Measurements from ENCODE around the gene ATXN7L2.

The ATXN7L2 gene

DNA sequence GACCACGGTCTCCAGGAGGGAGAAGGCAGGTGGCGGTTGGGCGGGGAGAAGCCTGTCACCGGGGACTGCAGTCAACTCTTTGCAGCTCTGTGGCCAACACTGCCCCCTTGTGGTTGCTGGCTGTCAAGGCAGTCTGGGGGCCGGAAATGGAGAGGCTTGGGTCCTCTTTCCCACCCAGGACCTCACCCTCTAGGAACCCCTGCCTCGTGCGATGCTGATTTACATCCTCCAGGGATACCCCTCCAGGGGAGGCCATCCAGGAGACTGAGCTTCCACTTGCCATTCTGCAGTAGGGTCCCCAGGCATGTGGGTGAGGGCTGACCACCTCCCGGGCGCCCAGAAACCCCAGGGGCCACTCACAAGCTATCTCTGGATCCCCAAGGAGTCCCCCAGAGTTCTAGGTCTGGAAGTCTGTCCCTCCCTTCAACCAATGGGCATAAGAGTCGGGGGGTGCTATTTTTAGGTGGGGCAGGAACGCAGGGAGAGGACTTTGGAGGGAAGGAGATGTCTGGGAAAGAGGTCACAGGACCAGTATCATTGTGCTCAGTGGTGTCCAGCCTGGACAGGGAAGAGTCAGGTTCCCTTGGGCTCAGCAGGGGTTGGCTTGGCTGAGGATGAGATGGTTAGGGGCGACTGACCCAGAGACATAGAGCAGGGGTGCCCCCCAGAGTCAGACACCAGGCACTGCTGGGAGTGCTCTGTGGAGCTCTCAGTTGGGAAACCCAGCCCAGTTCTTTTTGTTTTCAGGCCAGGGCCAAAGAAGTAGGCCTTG lies 48.8 kb downstream of the ATXN7L2 start (continued):
- TF ChIP-seq, protein P1, sequence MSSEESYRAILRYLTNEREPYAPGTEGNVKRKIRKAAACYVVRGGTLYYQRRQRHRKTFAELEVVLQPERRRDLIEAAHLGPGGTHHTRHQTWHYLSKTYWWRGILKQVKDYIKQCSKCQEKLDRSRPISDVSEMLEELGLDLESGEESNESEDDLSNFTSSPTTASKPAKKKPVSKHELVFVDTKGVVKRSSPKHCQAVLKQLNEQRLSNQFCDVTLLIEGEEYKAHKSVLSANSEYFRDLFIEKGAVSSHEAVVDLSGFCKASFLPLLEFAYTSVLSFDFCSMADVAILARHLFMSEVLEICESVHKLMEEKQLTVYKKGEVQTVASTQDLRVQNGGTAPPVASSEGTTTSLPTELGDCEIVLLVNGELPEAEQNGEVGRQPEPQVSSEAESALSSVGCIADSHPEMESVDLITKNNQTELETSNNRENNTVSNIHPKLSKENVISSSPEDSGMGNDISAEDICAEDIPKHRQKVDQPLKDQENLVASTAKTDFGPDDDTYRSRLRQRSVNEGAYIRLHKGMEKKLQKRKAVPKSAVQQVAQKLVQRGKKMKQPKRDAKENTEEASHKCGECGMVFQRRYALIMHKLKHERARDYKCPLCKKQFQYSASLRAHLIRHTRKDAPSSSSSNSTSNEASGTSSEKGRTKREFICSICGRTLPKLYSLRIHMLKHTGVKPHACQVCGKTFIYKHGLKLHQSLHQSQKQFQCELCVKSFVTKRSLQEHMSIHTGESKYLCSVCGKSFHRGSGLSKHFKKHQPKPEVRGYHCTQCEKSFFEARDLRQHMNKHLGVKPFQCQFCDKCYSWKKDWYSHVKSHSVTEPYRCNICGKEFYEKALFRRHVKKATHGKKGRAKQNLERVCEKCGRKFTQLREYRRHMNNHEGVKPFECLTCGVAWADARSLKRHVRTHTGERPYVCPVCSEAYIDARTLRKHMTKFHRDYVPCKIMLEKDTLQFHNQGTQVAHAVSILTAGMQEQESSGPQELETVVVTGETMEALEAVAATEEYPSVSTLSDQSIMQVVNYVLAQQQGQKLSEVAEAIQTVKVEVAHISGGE (tag by site-specific recombination; conservative IDR thresholded peaks at IDR 0.05; ENCODE audit: low read depth): 0 out of 2 replicates have a peak, but pooled peaks have one; percentile 9
- TF ChIP-seq, protein P2, sequence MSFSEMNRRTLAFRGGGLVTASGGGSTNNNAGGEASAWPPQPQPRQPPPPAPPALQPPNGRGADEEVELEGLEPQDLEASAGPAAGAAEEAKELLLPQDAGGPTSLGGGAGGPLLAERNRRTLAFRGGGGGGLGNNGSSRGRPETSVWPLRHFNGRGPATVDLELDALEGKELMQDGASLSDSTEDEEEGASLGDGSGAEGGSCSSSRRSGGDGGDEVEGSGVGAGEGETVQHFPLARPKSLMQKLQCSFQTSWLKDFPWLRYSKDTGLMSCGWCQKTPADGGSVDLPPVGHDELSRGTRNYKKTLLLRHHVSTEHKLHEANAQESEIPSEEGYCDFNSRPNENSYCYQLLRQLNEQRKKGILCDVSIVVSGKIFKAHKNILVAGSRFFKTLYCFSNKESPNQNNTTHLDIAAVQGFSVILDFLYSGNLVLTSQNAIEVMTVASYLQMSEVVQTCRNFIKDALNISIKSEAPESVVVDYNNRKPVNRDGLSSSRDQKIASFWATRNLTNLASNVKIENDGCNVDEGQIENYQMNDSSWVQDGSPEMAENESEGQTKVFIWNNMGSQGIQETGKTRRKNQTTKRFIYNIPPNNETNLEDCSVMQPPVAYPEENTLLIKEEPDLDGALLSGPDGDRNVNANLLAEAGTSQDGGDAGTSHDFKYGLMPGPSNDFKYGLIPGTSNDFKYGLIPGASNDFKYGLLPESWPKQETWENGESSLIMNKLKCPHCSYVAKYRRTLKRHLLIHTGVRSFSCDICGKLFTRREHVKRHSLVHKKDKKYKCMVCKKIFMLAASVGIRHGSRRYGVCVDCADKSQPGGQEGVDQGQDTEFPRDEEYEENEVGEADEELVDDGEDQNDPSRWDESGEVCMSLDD (tag by site-specific recombination; IDR thresholded peaks at IDR 0.05): peak; percentile 56; the same call in 1 of the 2 replicates
- TF ChIP-seq, protein P3, sequence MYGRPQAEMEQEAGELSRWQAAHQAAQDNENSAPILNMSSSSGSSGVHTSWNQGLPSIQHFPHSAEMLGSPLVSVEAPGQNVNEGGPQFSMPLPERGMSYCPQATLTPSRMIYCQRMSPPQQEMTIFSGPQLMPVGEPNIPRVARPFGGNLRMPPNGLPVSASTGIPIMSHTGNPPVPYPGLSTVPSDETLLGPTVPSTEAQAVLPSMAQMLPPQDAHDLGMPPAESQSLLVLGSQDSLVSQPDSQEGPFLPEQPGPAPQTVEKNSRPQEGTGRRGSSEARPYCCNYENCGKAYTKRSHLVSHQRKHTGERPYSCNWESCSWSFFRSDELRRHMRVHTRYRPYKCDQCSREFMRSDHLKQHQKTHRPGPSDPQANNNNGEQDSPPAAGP (tag by site-specific recombination; IDR thresholded peaks at IDR 0.05): 0 out of 2 replicates have a peak, but pooled peaks have one; percentile 34
- TF ChIP-seq BCL11A (tag by site-specific recombination; IDR thresholded peaks at IDR 0.05; ENCODE audit: low read depth) (peak; percentile 73; the same call in 1 of the 2 replicates), ZBTB48 (tag by site-specific recombination; IDR thresholded peaks at IDR 0.05) (peak; percentile 94), ZNF654 (tag by site-specific recombination; IDR thresholded peaks at IDR 0.05; ENCODE audit: low read depth) (peak; percentile 93), ZNF157 (tag by site-specific recombination; IDR thresholded peaks at IDR 0.05) (no peak), ZNF792 (tag by site-specific recombination; IDR thresholded peaks at IDR 0.05) (no peak), ZXDB (tag by site-specific recombination; IDR thresholded peaks at IDR 0.05) (peak; percentile 62; the same call in 1 of the 2 replicates), ZNF600 (tag by site-specific recombination; IDR thresholded peaks at IDR 0.05) (no peak), ZFP37 (tag by site-specific recombination; IDR thresholded peaks at IDR 0.05) (peak; percentile 28; the same call in 1 of the 2 replicates), ZIC2 (tag by site-specific recombination; IDR thresholded peaks at IDR 0.05) (peak; percentile 70), ZNF223 (tag by site-specific recombination; IDR thresholded peaks at IDR 0.05) (no peak), ZNF670 (tag by site-specific recombination; IDR thresholded peaks at IDR 0.05; ENCODE audit: low read depth) (no peak), ZNF394 (tag by site-specific recombination; IDR thresholded peaks at IDR 0.05; ENCODE audit: borderline replicate concordance) (peak; percentile 30; the same call in 1 of the 2 replicates), ZSCAN30 (tag by site-specific recombination; IDR thresholded peaks at IDR 0.05) (peak; percentile 90; the same call in 1 of the 2 replicates), ZFP69B (tag by site-specific recombination; IDR thresholded peaks at IDR 0.05) (no peak), GLIS1 (tag by site-specific recombination; IDR thresholded peaks at IDR 0.05) (peak; percentile 64), ZNF785 (tag by site-specific recombination; IDR thresholded peaks at IDR 0.05) (no peak)
- TF ChIP-seq, protein P4, sequence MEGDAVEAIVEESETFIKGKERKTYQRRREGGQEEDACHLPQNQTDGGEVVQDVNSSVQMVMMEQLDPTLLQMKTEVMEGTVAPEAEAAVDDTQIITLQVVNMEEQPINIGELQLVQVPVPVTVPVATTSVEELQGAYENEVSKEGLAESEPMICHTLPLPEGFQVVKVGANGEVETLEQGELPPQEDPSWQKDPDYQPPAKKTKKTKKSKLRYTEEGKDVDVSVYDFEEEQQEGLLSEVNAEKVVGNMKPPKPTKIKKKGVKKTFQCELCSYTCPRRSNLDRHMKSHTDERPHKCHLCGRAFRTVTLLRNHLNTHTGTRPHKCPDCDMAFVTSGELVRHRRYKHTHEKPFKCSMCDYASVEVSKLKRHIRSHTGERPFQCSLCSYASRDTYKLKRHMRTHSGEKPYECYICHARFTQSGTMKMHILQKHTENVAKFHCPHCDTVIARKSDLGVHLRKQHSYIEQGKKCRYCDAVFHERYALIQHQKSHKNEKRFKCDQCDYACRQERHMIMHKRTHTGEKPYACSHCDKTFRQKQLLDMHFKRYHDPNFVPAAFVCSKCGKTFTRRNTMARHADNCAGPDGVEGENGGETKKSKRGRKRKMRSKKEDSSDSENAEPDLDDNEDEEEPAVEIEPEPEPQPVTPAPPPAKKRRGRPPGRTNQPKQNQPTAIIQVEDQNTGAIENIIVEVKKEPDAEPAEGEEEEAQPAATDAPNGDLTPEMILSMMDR (tag by site-specific recombination; IDR thresholded peaks at IDR 0.05): peak; percentile 82
- TF ChIP-seq, protein P5, sequence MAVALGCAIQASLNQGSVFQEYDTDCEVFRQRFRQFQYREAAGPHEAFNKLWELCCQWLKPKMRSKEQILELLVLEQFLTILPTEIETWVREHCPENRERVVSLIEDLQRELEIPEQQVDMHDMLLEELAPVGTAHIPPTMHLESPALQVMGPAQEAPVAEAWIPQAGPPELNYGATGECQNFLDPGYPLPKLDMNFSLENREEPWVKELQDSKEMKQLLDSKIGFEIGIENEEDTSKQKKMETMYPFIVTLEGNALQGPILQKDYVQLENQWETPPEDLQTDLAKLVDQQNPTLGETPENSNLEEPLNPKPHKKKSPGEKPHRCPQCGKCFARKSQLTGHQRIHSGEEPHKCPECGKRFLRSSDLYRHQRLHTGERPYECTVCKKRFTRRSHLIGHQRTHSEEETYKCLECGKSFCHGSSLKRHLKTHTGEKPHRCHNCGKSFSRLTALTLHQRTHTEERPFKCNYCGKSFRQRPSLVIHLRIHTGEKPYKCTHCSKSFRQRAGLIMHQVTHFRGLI (tag by site-specific recombination; IDR thresholded peaks at IDR 0.05): peak; percentile 82
